LNCaP clone FGC (cell line): Measurements from ENCODE around the gene ARV1.
"Not testable (repeated sequence)": the region's sequence is repeated elsewhere in the genome, so short reads cannot be mapped to it uniquely, and the experiment has no call there.

Experiments used
- DNase-seq: peaks from one replicate; pipeline ENCODE4 v3.0.0-alpha.2; 2011; ENCODE audit warnings: low read depth
- H3K4me3 ChIP-seq: 2 replicates; pipeline ENCODE4 v1.5.1; 2011; ENCODE audit warnings: mild to moderate bottlenecking, low read depth, low read length, control low read depth
- CTCF ChIP-seq: IDR thresholded peaks from 2 replicates; pipeline ENCODE4 v1.5.1; 2012; ENCODE audit warnings: mild to moderate bottlenecking; ENCODE audit not compliant: control insufficient read depth, insufficient read depth; ENCODE audit errors: extremely low read depth

ARV1 gene

GRCh38 chr1:231041719-231042261, 62.9 kb downstream of the ARV1 start:
- TF ChIP-seq CTCF, result no peak
- H3K4me3 ChIP-seq, result no peak overlapping the region
- DNase-seq, result no peak

- TF ChIP-seq CTCF, result no peak
- no peak overlapping the region for H3K4me3 ChIP-seq
- no peak for DNase-seq
Observed at GRCh38 chr1:231044588-231044987, 65.7 kb downstream of the ARV1 start.

- H3K4me3 ChIP-seq, result no peak overlapping the region
- no peak for TF ChIP-seq CTCF
- DNase-seq, result no peak
Observed at GRCh38 chr1:231045286-231045685, 66.4 kb downstream of the ARV1 start.

GRCh38 chr1:231045921-231046729, 67.2 kb downstream of the ARV1 start:
- DNase-seq, H3K4me3 ChIP-seq: not testable (repeated sequence)

- DNase-seq, result no peak
- no peak for TF ChIP-seq CTCF
- no peak overlapping the region for H3K4me3 ChIP-seq
Observed at GRCh38 chr1:231046730-231047395, 68.0 kb downstream of the ARV1 start.

- not testable (repeated sequence) for H3K4me3 ChIP-seq, DNase-seq
Observed at GRCh38 chr1:231047529-231047928, 68.6 kb downstream of the ARV1 start.

GRCh38 chr1:231048419-231048818, 69.5 kb downstream of the ARV1 start:
- not testable (repeated sequence) for H3K4me3 ChIP-seq, DNase-seq

- no peak overlapping the region for H3K4me3 ChIP-seq
- DNase-seq, result no peak
- no peak for TF ChIP-seq CTCF
Observed at GRCh38 chr1:231049121-231049979, 70.5 kb downstream of the ARV1 start.
